Measurements from ENCODE around the gene KLKB1. TPM values are rescaled to one million over a fixed set of nuclear protein-coding genes. Genes with fewer than 3 reads are reported as not detected.

The KLKB1 gene
- total and polyA plus RNA-seq, 4 donors, result 0.23 to 0.94 (median 0.49) TPM

DNA sequence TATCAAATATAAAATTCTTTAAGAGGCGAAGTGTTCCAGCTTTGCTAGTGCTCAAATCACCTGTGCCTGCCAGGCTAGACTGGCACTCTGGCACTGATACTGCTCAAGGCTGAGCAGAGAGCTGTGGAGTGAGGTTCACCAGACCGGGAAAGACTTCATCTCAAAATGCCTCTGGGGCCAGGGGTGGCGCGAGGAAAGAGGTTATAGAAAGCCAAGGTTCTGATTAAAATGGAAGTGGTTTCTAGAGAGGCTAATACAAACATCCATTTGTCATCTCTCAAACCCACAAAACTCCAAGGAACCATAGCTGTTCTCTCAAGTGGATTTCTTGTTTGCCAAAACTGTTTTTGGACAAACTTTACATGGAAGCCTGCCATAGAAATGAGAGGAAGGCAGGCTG lies 80.2 kb downstream of the KLKB1 start:
- peak in 2 of 3 donors; percentile 24 to 40 for DNase-seq
- H3K9me3 ChIP-seq (ENCODE audit: control insufficient read depth in 4 of 4, insufficient read depth in 3 of 4, low read length in 3 of 4), result no peaks in the 10 kb centered on the region

DNA sequence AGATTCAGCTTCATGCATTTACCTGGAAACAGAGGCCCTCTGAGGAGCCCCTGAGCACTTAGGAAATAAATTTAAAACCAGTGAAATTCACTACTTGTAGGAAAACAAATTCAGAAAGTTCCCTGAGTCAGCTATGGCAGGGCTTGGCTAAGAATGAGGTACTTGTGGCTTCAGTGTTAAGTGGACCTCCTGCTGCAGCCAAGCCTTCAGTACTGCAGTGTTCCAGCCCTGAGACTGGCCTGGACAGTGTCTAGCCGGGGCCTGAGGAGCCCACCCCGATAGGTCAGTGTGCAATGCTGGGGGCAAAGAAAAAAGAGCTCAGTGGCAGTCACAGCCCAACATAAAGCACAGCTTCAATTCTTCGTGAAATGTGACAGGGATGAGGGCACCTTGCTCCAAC lies 80.6 kb downstream of the KLKB1 start:
- ATAC-seq (ENCODE audit: insufficient read depth, low FRiP score), result peak; percentile 65
- 56 to 76% methylated on average over 3 of the region's 3 CpGs for WGBS, 2 donors

More for the DNA sequence above, 80.2 kb downstream of the KLKB1 start:
- Histone ChIP-seq H3K4me3 (no peak overlapping the region), H3K36me3 (ENCODE audit: control insufficient read depth in 4 of 4, insufficient read depth in 4 of 4, low read length in 4 of 4) (no peaks in the 10 kb centered on the region), H3K4me1 (ENCODE audit: control insufficient read depth in 5 of 5, insufficient read depth in 5 of 5, low read length in 5 of 5) (peaks cover 0 to 6% (median 3%) of the 10 kb centered on the region in 5 donors), H3K27me3 (ENCODE audit: control insufficient read depth in 3 of 3, insufficient read depth in 3 of 3, low read length in 2 of 3) (peaks cover 0 to 3% (median 0%) of the 10 kb centered on the region in 3 donors), H3K9ac (ENCODE audit: insufficient read depth in 1 of 2, low read length in 2 of 2) (no peak overlapping the region), H3K27ac (ENCODE audit: low read depth in 1 of 2, low read length in 1 of 2) (peak overlapping the region in 1 of 2 donors; percentile 17)
- WGBS, 2 donors, result 52 to 75% methylated on average over 4 of the region's 4 CpGs
- TF ChIP-seq, protein P1, sequence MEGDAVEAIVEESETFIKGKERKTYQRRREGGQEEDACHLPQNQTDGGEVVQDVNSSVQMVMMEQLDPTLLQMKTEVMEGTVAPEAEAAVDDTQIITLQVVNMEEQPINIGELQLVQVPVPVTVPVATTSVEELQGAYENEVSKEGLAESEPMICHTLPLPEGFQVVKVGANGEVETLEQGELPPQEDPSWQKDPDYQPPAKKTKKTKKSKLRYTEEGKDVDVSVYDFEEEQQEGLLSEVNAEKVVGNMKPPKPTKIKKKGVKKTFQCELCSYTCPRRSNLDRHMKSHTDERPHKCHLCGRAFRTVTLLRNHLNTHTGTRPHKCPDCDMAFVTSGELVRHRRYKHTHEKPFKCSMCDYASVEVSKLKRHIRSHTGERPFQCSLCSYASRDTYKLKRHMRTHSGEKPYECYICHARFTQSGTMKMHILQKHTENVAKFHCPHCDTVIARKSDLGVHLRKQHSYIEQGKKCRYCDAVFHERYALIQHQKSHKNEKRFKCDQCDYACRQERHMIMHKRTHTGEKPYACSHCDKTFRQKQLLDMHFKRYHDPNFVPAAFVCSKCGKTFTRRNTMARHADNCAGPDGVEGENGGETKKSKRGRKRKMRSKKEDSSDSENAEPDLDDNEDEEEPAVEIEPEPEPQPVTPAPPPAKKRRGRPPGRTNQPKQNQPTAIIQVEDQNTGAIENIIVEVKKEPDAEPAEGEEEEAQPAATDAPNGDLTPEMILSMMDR (IDR thresholded peaks at IDR 0.05; ENCODE audit: control extremely low read depth, extremely low read depth), result no peak
- peak; percentile 48 for ATAC-seq (ENCODE audit: insufficient read depth, low FRiP score)

More for the DNA sequence above, 80.6 kb downstream of the KLKB1 start:
- Histone ChIP-seq H3K27ac (ENCODE audit: low read depth in 1 of 2, low read length in 1 of 2) (peak overlapping the region in 1 of 2 donors; percentile 17), H3K9ac (ENCODE audit: insufficient read depth in 1 of 2, low read length in 2 of 2) (no peak overlapping the region), H3K4me1 (ENCODE audit: control insufficient read depth in 5 of 5, insufficient read depth in 5 of 5, low read length in 5 of 5) (peaks cover 0 to 6% (median 3%) of the 10 kb centered on the region in 5 donors), H3K27me3 (ENCODE audit: control insufficient read depth in 3 of 3, insufficient read depth in 3 of 3, low read length in 2 of 3) (peaks cover 0 to 3% (median 0%) of the 10 kb centered on the region in 3 donors), H3K4me3 (no peak overlapping the region), H3K9me3 (ENCODE audit: control insufficient read depth in 4 of 4, insufficient read depth in 3 of 4, low read length in 3 of 4) (no peaks in the 10 kb centered on the region), H3K36me3 (ENCODE audit: control insufficient read depth in 4 of 4, insufficient read depth in 4 of 4, low read length in 4 of 4) (no peaks in the 10 kb centered on the region)
- TF ChIP-seq, protein P1 (IDR thresholded peaks at IDR 0.05; ENCODE audit: control extremely low read depth, extremely low read depth), result no peak
- DNase-seq, result no peak

Other genes starting within 250 kb of the KLKB1 start
- gene TLR3, start 158.4 kb upstream of the KLKB1 start, total RNA-seq, result 10 to 100 TPM; 13.2 to 15.1 TPM
- 1 to 10 TPM; 3.2 to 7.1 TPM for gene TLR3, start 158.4 kb upstream of the KLKB1 start, polyA plus RNA-seq
- gene FAM149A, start 122.8 kb upstream of the KLKB1 start, total RNA-seq, result 10 to 100 TPM; 14.4 to 14.8 TPM
- 10 to 100 TPM in 1 of 2 donors, 1 to 10 TPM in 1; 2.5 to 11.7 TPM for gene FAM149A, start 122.8 kb upstream of the KLKB1 start, polyA plus RNA-seq
- gene CYP4V2, start 35.9 kb upstream of the KLKB1 start, total RNA-seq, result 10 to 100 TPM; 28.5 to 36.2 TPM
- 10 to 100 TPM; 13.4 to 17.4 TPM for gene CYP4V2, start 35.9 kb upstream of the KLKB1 start, polyA plus RNA-seq
- 10 to 100 TPM in 1 of 2 donors, 1 to 10 TPM in 1; 2.8 to 10.2 TPM for gene F11, start 38.7 kb downstream of the KLKB1 start, total RNA-seq
- 10 to 100 TPM in 1 of 2 donors, 1 to 10 TPM in 1; 3.2 to 12.9 TPM for gene F11, start 38.7 kb downstream of the KLKB1 start, polyA plus RNA-seq